ENCODE data around the gene MAJIN.

MAJIN gene

DNA sequence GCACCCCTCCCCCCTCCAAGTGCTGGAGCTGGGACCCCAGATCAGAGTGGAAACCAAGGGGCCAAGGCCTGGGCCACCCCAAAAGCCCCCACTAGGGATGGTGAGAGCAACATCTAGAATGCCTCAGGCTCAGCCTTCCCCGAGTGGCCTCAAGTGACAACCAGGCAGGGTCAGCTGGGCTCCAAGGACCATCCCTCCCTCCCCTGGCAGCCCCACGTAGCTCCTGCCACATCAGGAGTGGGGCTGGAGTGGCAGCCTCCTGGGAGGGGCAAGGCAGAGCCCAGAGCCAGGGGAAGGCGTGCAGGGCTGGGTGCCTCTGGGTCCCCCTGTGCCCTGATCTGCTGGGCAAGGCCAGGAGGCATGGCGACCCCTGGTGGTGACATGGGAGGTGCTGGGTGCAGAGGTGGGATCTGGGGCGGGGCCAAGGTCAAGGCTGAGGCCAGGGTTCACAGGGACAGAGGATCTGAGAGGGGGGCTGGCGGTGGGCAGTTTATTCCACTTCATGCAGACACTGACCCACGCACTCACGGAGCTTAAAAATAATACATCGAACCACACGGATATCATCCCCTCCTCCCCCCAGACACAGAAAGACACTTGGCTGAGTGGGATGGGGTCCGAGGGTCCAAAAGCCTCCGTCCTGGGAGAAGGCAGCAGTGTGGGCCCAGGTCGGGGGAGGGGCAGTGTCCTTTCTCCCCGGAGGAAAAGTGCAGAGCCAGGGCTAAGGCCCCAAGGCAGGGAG, 77.7 kb downstream of the MAJIN start (continued):
- no peak for TF ChIP-seq REPIN1 (tag by site-specific recombination; IDR thresholded peaks at IDR 0.05; ENCODE audit: low read depth)

DNA sequence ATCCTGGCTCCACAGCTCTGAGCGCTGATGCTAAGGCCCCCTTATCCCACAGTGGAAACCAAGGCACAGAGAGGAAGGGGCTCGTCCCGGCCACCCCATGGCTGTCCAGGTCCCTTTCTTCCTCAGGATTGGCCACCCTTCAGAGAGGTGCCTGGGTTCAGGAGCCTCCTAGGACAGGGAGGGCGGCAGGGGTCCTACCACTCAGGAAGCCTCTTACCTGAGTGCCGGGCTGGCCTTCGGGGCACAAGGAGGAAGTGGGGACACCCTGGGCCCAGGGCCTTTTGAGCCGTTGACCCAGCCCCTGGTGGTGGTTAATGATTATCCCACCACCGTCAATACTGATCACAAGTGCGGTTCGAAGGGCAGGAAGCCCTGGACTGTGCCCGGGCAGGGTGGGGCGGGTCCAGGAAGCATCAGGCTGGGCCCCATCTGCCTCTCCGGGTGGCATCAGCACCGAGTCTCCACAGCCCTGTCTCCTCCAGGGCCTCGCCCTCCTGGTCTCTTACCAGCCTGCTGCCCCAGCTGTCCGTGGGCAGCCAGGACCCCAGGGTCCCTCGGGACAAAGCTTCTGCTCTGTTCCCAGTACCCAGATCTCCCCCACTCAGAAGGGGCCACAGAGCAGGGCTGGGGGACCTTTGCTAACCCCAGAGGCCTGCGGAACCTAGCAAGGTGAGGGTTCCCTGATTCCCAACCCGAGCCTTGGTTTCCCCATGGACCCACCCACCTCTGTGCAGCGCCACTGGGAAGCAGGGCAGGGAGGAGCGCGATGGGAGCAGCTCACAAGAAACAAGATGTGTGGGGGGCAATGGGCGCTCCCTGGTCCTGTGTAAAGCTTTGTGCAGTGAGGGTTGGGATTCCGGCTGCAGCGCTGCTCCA, 78.5 kb downstream of the MAJIN start:
- no peak for TF ChIP-seq ZNF132 (tag by site-specific recombination; IDR thresholded peaks at IDR 0.05; ENCODE audit: borderline replicate concordance)
- TF ChIP-seq RBAK (tag by site-specific recombination; IDR thresholded peaks at IDR 0.05), result no peak
- TF ChIP-seq EGR2 (tag by site-specific recombination; IDR thresholded peaks at IDR 0.05; ENCODE audit: low read depth), result no peak
- TF ChIP-seq ZBTB48 (tag by site-specific recombination; IDR thresholded peaks at IDR 0.05), result no peak
- TF ChIP-seq, protein P1, sequence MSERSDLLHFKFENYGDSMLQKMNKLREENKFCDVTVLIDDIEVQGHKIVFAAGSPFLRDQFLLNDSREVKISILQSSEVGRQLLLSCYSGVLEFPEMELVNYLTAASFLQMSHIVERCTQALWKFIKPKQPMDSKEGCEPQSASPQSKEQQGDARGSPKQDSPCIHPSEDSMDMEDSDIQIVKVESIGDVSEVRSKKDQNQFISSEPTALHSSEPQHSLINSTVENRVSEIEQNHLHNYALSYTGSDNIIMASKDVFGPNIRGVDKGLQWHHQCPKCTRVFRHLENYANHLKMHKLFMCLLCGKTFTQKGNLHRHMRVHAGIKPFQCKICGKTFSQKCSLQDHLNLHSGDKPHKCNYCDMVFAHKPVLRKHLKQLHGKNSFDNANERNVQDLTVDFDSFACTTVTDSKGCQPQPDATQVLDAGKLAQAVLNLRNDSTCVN (tag by site-specific recombination; optimal IDR thresholded peaks at IDR 0.05), result no peak
- TF ChIP-seq ZNF501 (tag by site-specific recombination; IDR thresholded peaks at IDR 0.05), result no peak
- TF ChIP-seq, protein P2, sequence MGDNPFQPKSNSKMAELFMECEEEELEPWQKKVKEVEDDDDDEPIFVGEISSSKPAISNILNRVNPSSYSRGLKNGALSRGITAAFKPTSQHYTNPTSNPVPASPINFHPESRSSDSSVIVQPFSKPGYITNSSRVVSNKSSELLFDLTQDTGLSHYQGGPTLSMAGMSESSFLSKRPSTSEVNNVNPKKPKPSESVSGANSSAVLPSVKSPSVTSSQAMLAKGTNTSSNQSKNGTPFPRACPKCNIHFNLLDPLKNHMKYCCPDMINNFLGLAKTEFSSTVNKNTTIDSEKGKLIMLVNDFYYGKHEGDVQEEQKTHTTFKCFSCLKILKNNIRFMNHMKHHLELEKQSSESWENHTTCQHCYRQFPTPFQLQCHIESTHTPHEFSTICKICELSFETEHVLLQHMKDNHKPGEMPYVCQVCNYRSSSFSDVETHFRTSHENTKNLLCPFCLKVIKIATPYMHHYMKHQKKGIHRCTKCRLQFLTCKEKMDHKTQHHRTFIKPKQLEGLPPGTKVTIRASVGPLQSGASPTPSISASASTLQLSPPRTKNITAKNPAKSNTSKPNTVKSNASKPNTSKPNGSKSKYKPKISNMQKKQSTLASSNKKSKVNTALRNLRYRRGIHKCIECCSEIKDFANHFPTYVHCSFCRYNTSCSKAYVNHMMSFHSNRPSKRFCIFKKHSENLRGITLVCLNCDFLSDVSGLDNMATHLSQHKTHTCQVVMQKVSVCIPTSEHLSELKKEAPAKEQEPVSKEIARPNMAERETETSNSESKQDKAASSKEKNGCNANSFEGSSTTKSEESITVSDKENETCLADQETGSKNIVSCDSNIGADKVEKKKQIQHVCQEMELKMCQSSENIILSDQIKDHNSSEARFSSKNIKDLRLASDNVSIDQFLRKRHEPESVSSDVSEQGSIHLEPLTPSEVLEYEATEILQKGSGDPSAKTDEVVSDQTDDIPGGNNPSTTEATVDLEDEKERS (tag by site-specific recombination; IDR thresholded peaks at IDR 0.05), result no peak
- no peak for TF ChIP-seq ZNF776 (tag by site-specific recombination; IDR thresholded peaks at IDR 0.05; ENCODE audit: borderline replicate concordance)
- TF ChIP-seq ZBTB7A (tag by site-specific recombination; IDR thresholded peaks at IDR 0.05; ENCODE audit: low read depth), result no peak
- TF ChIP-seq ZFP41 (tag by site-specific recombination; IDR thresholded peaks at IDR 0.05; ENCODE audit: borderline replicate concordance), result no peak
- TF ChIP-seq, protein P3, sequence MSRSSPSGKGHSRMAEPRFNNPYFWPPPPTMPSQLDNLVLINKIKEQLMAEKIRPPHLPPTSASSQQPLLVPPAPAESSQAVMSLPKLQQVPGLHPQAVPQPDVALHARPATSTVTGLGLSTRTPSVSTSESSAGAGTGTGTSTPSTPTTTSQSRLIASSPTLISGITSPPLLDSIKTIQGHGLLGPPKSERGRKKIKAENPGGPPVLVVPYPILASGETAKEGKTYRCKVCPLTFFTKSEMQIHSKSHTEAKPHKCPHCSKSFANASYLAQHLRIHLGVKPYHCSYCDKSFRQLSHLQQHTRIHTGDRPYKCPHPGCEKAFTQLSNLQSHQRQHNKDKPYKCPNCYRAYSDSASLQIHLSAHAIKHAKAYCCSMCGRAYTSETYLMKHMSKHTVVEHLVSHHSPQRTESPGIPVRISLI (tag by site-specific recombination; IDR thresholded peaks at IDR 0.05), result no peak
- no peak for TF ChIP-seq ZNF302 (tag by site-specific recombination; IDR thresholded peaks at IDR 0.05; ENCODE audit: low read depth)
- TF ChIP-seq, protein P4, sequence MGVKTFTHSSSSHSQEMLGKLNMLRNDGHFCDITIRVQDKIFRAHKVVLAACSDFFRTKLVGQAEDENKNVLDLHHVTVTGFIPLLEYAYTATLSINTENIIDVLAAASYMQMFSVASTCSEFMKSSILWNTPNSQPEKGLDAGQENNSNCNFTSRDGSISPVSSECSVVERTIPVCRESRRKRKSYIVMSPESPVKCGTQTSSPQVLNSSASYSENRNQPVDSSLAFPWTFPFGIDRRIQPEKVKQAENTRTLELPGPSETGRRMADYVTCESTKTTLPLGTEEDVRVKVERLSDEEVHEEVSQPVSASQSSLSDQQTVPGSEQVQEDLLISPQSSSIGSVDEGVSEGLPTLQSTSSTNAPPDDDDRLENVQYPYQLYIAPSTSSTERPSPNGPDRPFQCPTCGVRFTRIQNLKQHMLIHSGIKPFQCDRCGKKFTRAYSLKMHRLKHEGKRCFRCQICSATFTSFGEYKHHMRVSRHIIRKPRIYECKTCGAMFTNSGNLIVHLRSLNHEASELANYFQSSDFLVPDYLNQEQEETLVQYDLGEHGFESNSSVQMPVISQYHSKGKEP (tag by site-specific recombination; IDR thresholded peaks at IDR 0.05), result no peak
- TF ChIP-seq TCF7L2 (IDR thresholded peaks at IDR 0.05; ENCODE audit: borderline replicate concordance, low read depth, low read length), result no peak
- no peak for TF ChIP-seq ZNF175 (tag by site-specific recombination; IDR thresholded peaks at IDR 0.05)
- TF ChIP-seq, protein P5, sequence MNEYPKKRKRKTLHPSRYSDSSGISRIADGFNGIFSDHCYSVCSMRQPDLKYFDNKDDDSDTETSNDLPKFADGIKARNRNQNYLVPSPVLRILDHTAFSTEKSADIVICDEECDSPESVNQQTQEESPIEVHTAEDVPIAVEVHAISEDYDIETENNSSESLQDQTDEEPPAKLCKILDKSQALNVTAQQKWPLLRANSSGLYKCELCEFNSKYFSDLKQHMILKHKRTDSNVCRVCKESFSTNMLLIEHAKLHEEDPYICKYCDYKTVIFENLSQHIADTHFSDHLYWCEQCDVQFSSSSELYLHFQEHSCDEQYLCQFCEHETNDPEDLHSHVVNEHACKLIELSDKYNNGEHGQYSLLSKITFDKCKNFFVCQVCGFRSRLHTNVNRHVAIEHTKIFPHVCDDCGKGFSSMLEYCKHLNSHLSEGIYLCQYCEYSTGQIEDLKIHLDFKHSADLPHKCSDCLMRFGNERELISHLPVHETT (tag by site-specific recombination; IDR thresholded peaks at IDR 0.05), result no peak
- peaks cover 0 to 34% of the 10 kb centered on the region in 2 experiments; a peak in 1 of 3 replicates for H3K36me3 ChIP-seq (ENCODE audit: control insufficient read depth in 2 of 2, insufficient read depth in 1 of 2, low read length in 2 of 2)
- ChIA-PET POLR2A (interaction anchor here (1.4 kb wide), 1 partner anchor 47 kb away, joined by 3 read pairs; no protein-coding TSS in a partner anchor), CTCF (interaction anchor here (0.6 to 9.4 kb wide), 22 partner anchors 8 to 130 kb away, joined by 3 to 111 read pairs (median 4); partner anchors contain the start of genes ARL2, ATG2A, BATF2 and MAP4K2)
- no peaks in the 10 kb centered on the region for H3K4me1 ChIP-seq (ENCODE audit: control insufficient read depth, insufficient read depth, low read length)
- no peak overlapping the region for H3K27ac ChIP-seq (ENCODE audit: extremely low read depth, low read depth, low read length)
- H3K4me3 ChIP-seq (ENCODE audit: low read depth, low read length), result no peak overlapping the region
- H3K9me3 ChIP-seq (ENCODE audit: control insufficient read depth, insufficient read depth, low read depth, low read length), result no peaks in the 10 kb centered on the region

Measured in HEK293 (cell line).